SHP77 treated with DMSO at 0.1 percent for 48 hours (cell line): ENCODE results near the gene ALAS2.
A peak's percentile ranks its signal among the peaks of the same experiment; 100 is the strongest.
"Not testable (repeated sequence)": the region's sequence is repeated elsewhere in the genome, so short reads cannot be mapped to it uniquely, and the experiment has no call there.

Experiments
- DNase-seq: peaks from one replicate; lab custom pipeline; 2025; lab: John Stamatoyannopoulos, UW

ALAS2 gene

DNA sequence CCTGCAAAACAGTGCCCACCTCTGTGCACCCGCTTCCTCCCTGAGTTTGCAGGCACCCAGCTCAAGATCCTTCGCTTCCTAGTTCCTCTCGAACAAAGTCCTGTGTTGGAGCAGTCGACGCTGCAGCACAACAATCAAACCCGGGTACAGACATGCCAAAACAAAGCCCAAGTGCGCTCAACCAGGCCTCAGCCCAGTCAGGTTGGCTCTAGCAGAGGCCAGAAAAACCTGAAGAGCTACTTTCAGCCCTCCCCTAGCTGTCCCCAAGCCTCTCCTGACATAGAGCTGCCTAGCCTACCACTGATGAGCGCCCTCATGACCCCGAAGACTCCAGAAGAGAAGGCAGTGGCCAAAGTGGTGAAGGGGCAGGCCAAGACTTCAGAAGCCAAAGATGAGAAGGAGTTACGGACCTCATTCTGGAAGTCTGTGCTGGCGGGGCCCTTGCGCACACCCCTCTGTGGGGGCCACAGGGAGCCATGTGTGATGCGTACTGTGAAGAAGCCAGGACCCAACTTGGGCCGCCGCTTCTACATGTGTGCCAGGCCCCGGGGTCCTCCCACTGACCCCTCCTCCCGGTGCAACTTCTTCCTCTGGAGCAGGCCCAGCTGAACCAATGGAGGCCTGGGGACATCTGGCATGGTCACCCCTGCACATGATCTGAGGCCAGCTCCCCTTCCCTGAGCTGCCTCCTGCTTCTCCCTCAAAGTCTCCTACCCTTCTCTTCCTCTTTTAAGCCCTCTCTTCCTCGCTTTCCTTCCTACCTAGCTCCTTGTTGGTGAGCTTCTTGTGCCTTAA lies 23.8 kb downstream of the ALAS2 start:
- DNase-seq, result no peak

- DNase-seq, result no peak
These were observed 25.5 kb downstream of the ALAS2 start for GRCh38 chrX:55005256-55005655.

DNA sequence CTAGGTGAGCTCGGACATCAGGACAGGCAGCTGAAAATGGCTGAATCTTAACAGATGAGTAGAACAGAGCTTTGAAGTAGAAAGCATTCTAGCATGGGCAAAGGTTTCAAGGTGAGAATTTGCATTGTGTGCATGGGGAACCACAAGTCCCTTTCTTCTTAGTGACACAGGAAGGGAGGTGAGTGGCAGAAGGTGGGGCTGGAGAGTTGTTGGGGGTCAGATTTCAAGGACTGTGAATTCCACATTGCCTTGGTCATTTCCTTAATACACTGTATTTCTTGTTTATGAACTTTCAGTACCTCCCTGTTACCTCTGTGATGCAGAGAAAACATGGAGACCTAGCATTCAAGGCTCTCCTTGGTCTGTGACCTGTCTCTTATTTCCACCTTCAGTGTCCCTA lies 26.5 kb downstream of the ALAS2 start:
- DNase-seq, result no peak

DNA sequence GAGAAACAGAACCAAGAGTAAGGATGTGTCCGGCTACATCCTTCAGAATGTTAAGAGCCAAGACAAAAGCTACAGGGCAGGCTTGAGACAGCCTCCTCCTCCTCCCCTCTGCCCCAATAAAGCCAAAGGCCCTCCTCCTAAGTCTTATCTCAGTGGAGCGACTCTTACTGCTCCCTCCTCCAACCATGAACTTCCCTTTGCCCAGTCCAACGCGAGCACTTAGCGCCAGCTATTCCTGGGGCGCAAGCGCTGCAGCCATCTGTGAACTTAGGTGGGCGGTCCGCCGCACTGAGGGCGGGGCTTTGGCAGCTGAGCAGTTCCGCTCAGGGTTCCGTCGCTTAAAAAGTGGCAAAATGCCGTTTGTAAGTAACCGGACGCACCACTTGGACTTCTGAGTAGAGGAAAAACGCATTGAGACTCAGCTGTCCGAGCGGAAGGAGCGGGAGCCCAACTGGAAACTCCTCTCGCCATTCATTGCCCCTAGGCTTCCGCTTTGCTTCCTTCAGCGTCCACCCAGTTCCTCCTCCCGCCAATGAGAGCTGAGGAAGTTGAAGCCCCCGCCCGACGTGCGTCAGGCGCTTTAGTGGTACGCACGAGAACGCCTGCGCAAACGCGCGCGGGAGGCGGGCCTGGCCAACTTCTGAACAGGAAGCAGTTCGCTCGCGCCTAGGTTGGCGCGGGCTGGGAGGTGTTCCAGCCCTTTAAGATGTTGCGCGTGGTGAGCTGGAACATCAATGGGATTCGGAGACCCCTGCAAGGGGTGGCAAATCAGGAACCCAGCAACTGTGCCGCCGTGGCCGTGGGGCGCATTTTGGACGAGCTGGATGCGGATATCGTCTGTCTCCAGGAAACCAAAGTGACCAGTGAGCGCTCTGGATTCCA lies 30.8 kb downstream of the ALAS2 start, which contains the start of gene APEX2:
Gene APEX2, plus strand, starts transcription at position 647 of the 882 bp plus-strand sequence. Its CDS starts 60 bp downstream, at position 707.
- peak; percentile 99 for DNase-seq

GRCh38 chrX:54995621-54996020 lies 35.2 kb downstream of the ALAS2 start:
- no peak for DNase-seq

GRCh38 chrX:54994668-54995351 lies 36.0 kb downstream of the ALAS2 start:
- DNase-seq, result no peak

- no peak for DNase-seq
These were observed 36.7 kb downstream of the ALAS2 start, which contains the start of gene PFKFB1 for GRCh38 chrX:54994099-54994498. Gene PFKFB1, minus strand, starts transcription at chrX:54994188. Its CDS starts 181 bp downstream, at chrX:54994007.

DNA sequence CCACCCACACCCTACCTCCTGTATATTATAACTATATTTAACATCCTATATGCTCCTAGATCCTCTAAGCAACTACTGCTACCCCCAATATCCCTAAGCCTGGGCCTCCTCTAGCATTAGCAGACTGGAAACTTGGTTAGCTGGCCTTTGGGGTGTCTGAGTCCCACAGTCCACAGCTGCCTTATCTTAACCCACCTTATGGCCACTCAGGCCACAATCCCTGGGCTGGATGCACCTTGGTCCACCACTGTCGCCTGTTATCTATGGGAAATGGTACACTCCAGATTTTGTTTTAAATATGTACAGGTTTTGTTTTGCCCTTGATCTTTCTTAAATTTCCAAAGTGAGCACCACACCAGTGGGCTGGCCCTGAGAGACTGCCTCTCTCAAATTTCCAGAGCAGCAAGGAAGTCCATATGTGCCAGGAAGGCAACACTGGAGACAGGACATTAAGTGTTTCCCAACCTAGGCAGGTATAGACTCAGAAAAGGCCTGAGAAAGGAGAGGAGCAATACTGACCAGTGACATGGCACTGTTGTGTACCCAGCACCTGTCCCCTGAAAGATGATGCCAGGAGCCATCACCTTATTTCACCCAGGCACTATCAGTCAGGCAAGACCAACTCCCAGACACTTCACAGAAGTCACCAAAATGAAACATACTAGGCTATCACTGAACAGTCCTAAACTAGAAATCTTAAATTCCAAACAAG lies 37.7 kb downstream of the ALAS2 start:
- DNase-seq, result no peak

GRCh38 chrX:54991706-54992105 lies 39.1 kb downstream of the ALAS2 start:
- DNase-seq, result no peak

- not testable (repeated sequence) for DNase-seq
These were observed 47.5 kb downstream of the ALAS2 start for GRCh38 chrX:54983306-54983705.

- no peak for DNase-seq
These were observed 50.4 kb downstream of the ALAS2 start for GRCh38 chrX:54980334-54980733.

- DNase-seq, result no peak
These were observed 51.3 kb downstream of the ALAS2 start for GRCh38 chrX:54979432-54979831.

- no peak for DNase-seq
These were observed 52.3 kb downstream of the ALAS2 start for GRCh38 chrX:54978448-54978847.

DNA sequence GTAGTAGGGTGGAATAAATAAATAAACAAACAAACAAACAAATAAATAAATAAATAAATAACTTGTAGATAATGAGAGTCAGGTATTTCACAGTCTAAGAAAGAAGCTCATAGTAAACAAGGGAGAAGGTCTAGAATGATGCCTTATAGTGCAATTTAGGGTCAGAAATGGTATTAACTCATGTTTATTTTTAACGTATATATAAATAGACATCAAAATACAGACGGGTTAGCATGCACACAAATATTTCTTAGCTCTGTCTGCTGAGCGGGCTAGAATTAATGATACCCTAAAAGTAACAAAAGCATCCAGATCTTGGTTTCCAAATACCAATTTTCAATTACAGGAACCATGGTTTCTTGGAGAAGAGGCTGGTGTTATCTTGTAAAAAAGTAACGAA lies 53.4 kb downstream of the ALAS2 start:
- DNase-seq, result no peak

DNA sequence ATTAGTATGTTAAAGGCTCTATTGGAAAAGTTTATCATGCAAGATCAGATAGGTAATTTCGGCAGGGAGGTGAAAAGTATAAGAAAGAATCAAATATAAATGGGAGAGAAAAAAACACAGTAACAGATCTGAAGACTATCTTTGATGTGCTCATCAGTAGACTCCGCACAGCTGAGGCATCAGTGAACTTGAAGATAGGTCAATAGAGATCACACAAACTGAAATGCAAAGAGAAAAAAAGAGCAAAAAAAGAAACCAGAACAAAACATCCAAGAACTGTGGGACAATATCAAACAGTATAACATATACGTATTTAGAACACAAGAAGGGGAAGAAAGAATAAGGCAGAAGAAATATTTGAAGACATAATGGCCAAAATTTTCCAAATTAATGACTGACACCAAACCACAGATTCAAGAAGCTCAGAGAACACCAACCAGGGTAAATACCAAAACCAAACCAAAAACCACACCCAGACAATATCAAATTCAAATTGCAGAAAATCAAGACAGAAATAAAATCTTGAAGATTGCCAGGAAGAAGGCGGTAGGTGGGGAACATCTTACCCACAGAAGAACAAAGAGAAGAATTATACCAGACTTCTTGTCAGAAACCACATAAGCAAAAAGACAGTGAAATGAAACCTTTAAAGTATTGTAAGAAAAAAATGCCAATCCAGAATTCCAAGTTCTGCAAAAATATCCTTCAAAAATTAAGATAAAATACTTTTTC lies 65.8 kb downstream of the ALAS2 start:
- no peak for DNase-seq

- no peak for DNase-seq
These were observed 69.0 kb downstream of the ALAS2 start for GRCh38 chrX:54961750-54962149.
